Natural killer cell (primary cell): ENCODE measurements around the gene PHACTR3. TPM values are rescaled to one million over a fixed set of nuclear protein-coding genes. Genes with fewer than 3 reads are reported as not detected.

ENCODE experiments used
- ATAC-seq, 3 donors: fragments of 150-1000 bp in 2 of 3; fragments of 200-7000 bp in 1 of 3; cut with Tn5 transposase; 1 replicate in 1 of 3; 2 replicates in 2 of 3; pipeline ENCODE4 v1.10.0; 2021; ENCODE audit warnings: mild to moderate bottlenecking in 2 of 3, moderate library complexity in 2 of 3
- DNase-seq, 2 donors: peaks; one replicate each; pipeline versions ENCODE4 v3.0.0 to v3.0.0-alpha.2; 2013 to 2021; ENCODE audit warnings: mixed read lengths in 1 of 2
- H3K27ac ChIP-seq: one replicate; pipeline ENCODE4 v1.5.1; 2013; ENCODE audit warnings: mild to moderate bottlenecking, low read length
- H3K27me3 ChIP-seq: one replicate; pipeline ENCODE4 v1.6.1; 2013; ENCODE audit warnings: low read length; ENCODE audit not compliant: control insufficient read depth, insufficient read depth
- H3K36me3 ChIP-seq: one replicate; pipeline ENCODE4 v1.6.1; 2013; ENCODE audit warnings: low read length; ENCODE audit not compliant: control insufficient read depth, insufficient read depth
- H3K4me1 ChIP-seq: one replicate; pipeline ENCODE4 v1.6.1; 2013; ENCODE audit warnings: low read length; ENCODE audit not compliant: control insufficient read depth, insufficient read depth
- H3K4me3 ChIP-seq: one replicate; pipeline ENCODE4 v1.5.1; 2013; ENCODE audit warnings: low read length
- H3K9me3 ChIP-seq: one replicate; pipeline ENCODE4 v1.6.1; 2013; ENCODE audit warnings: low read length; ENCODE audit not compliant: control insufficient read depth, insufficient read depth
- H3K27ac Mint-ChIP-seq, 2 donors: one replicate each; pipeline ENCODE4 v1.8.0; 2022; ENCODE audit warnings: mild to moderate bottlenecking in 2 of 2, mixed read lengths in 2 of 2, moderate library complexity in 1 of 2
- H3K27me3 Mint-ChIP-seq, 2 donors: one replicate each; pipeline ENCODE4 v1.8.0; 2022; ENCODE audit warnings: low read depth in 2 of 2, mixed read lengths in 2 of 2
- H3K36me3 Mint-ChIP-seq: one replicate; pipeline ENCODE4 v1.8.0; 2022; ENCODE audit warnings: mixed read lengths
- H3K4me1 Mint-ChIP-seq, 2 donors: one replicate each; pipeline ENCODE4 v1.8.0; 2022; ENCODE audit warnings: mixed read lengths in 2 of 2
- H3K4me3 Mint-ChIP-seq: one replicate; pipeline ENCODE4 v1.8.0; 2022; ENCODE audit warnings: mild to moderate bottlenecking, moderate library complexity, mixed read lengths
- H3K9me3 Mint-ChIP-seq, 2 donors: one replicate each; pipeline ENCODE4 v1.8.0; 2022; ENCODE audit warnings: mixed read lengths in 2 of 2
- CTCF ChIP-seq: fragments of 200-600 bp; IDR thresholded peaks from one replicate; pipeline ENCODE4 v1.8.0; 2022; ENCODE audit warnings: antibody characterized with exemption
- WGBS: methylation state at CpG from one replicate; pipeline ENCODE4 v1.1.7; 2013; ENCODE audit warnings: missing lambda C conversion rate; ENCODE audit not compliant: insufficient coverage; 5-methylcytosine and 5-hydroxymethylcytosine counted together
- intact Hi-C: fragments of 100-400 bp; cut with micrococcal nuclease; formaldehyde crosslinking; loops from one replicate; pipeline ENCODE4 v1.14.2; 2022
- total RNA-seq, 4 donors: library from RNA; stranded (reverse); fragments of 120-200 nt in 1 of 4; gene quantifications; one replicate each; pipeline versions ENCODE4 v1.2.3 to v1.2.4, GENCODE V29; 2013 to 2022

Gene PHACTR3
- total RNA-seq, 3 donors from 2014 or later (not counting 1 experiment from before 2014, with no cell fraction given) = not detected

GRCh38 chr20:59708326-59708725 is 104.0 kb downstream of the PHACTR3 start:
- intact Hi-C loops = no loop called here
- Histone ChIP-seq H3K27ac (no peak overlapping the region), H3K4me3 (no peak overlapping the region), H3K36me3 (no peaks in the 10 kb centered on the region), H3K4me1 (no peaks in the 10 kb centered on the region), H3K9me3 (no peaks in the 10 kb centered on the region), H3K27me3 (no peaks in the 10 kb centered on the region)
- Mint-ChIP-seq H3K27me3 (peaks cover 0 to 32% of the 10 kb centered on the region in 2 donors), H3K4me3 (no peak overlapping the region), H3K36me3 (peaks cover 3% of the 10 kb centered on the region), H3K27ac (no peak overlapping the region), H3K9me3 (peaks cover 0 to 4% of the 10 kb centered on the region in 2 donors), H3K4me1 (no peaks in the 10 kb centered on the region)
- 86% methylated on average over 6 of the region's 6 CpGs for WGBS
- TF ChIP-seq CTCF = no peak
- ATAC-seq (no peak), DNase-seq (no peak)

- no peak overlapping the region for H3K27ac Mint-ChIP-seq
- Histone ChIP-seq H3K27ac (no peak overlapping the region), H3K9me3 (no peaks in the 10 kb centered on the region), H3K4me1 (no peaks in the 10 kb centered on the region), H3K27me3 (no peaks in the 10 kb centered on the region), H3K36me3 (no peaks in the 10 kb centered on the region), H3K4me3 (no peak overlapping the region)
- peaks cover 3 to 32% of the 10 kb centered on the region in 2 donors for H3K27me3 Mint-ChIP-seq
- 57% methylated on average over 1 of the region's 1 CpG for WGBS
- TF ChIP-seq CTCF = no peak
- no peak overlapping the region for H3K4me3 Mint-ChIP-seq
- intact Hi-C loops = no loop called here
- no peak for ATAC-seq
- no peak for DNase-seq
- peaks cover 10% of the 10 kb centered on the region for H3K36me3 Mint-ChIP-seq
- no peaks in the 10 kb centered on the region for H3K4me1 Mint-ChIP-seq
- peaks cover 4 to 5% of the 10 kb centered on the region in 2 donors for H3K9me3 Mint-ChIP-seq
These were observed 105.3 kb downstream of the PHACTR3 start for GRCh38 chr20:59709636-59710035.

- peaks cover 9% of the 10 kb centered on the region for H3K36me3 Mint-ChIP-seq
- Histone ChIP-seq H3K4me3 (no peak overlapping the region), H3K27ac (no peak overlapping the region), H3K4me1 (peaks cover 6% of the 10 kb centered on the region), H3K36me3 (no peaks in the 10 kb centered on the region), H3K9me3 (no peaks in the 10 kb centered on the region), H3K27me3 (no peaks in the 10 kb centered on the region)
- no peak overlapping the region for H3K4me3 Mint-ChIP-seq
- ATAC-seq (no peak), DNase-seq (no peak)
- H3K4me1 Mint-ChIP-seq = peaks cover 5 to 9% of the 10 kb centered on the region in 2 donors
- H3K27ac Mint-ChIP-seq = no peak overlapping the region
- H3K9me3 Mint-ChIP-seq = peaks cover 2 to 4% of the 10 kb centered on the region in 2 donors
- no peak for TF ChIP-seq CTCF
- peaks cover 16 to 19% of the 10 kb centered on the region in 2 donors for H3K27me3 Mint-ChIP-seq
- intact Hi-C loops = no loop called here
These were observed 113.7 kb downstream of the PHACTR3 start for GRCh38 chr20:59718071-59718470.

- no peak for DNase-seq
- TF ChIP-seq CTCF = no peak
- Histone ChIP-seq H3K4me3 (no peak overlapping the region), H3K27me3 (no peaks in the 10 kb centered on the region), H3K36me3 (no peaks in the 10 kb centered on the region), H3K27ac (no peak overlapping the region), H3K4me1 (peaks cover 9% of the 10 kb centered on the region), H3K9me3 (no peaks in the 10 kb centered on the region)
- no peak overlapping the region for H3K4me3 Mint-ChIP-seq
- ATAC-seq = no peak
- H3K4me1 Mint-ChIP-seq = peaks cover 6 to 14% of the 10 kb centered on the region in 2 donors
- peaks cover 2% of the 10 kb centered on the region for H3K36me3 Mint-ChIP-seq
- H3K27me3 Mint-ChIP-seq = peaks cover 10 to 15% of the 10 kb centered on the region in 2 donors
- intact Hi-C loops = no loop called here
- H3K9me3 Mint-ChIP-seq = peaks cover 0 to under 1% of the 10 kb centered on the region in 2 donors
- no peak overlapping the region for H3K27ac Mint-ChIP-seq
- 96% methylated on average over 12 of the region's 12 CpGs for WGBS
These were observed 114.4 kb downstream of the PHACTR3 start for GRCh38 chr20:59718751-59719150.
